ENCODE measurements around the gene UBE2E1.
A peak's percentile ranks its signal among the peaks of the same experiment; 100 is the strongest.

UBE2E1 gene

GRCh38 chr3:23805210-23805632 is 534 bp upstream of the UBE2E1 start:
- TF ChIP-seq, protein P1, sequence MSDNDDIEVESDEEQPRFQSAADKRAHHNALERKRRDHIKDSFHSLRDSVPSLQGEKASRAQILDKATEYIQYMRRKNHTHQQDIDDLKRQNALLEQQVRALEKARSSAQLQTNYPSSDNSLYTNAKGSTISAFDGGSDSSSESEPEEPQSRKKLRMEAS (IDR thresholded peaks at IDR 0.05; ENCODE audit: low read depth, low read length) = no peak
- TF ChIP-seq CTCF (IDR thresholded peaks at IDR 0.05; ENCODE audit: low read depth, low read length) (no peak), POLR2A (IDR thresholded peaks at IDR 0.05; ENCODE audit: extremely low read depth, insufficient read length) (no peak)
- no peak overlapping the region for H3K4me3 ChIP-seq (ENCODE audit: low read depth, low read length)
- DNase-seq (ENCODE audit: low read depth) = no peak

DNA sequence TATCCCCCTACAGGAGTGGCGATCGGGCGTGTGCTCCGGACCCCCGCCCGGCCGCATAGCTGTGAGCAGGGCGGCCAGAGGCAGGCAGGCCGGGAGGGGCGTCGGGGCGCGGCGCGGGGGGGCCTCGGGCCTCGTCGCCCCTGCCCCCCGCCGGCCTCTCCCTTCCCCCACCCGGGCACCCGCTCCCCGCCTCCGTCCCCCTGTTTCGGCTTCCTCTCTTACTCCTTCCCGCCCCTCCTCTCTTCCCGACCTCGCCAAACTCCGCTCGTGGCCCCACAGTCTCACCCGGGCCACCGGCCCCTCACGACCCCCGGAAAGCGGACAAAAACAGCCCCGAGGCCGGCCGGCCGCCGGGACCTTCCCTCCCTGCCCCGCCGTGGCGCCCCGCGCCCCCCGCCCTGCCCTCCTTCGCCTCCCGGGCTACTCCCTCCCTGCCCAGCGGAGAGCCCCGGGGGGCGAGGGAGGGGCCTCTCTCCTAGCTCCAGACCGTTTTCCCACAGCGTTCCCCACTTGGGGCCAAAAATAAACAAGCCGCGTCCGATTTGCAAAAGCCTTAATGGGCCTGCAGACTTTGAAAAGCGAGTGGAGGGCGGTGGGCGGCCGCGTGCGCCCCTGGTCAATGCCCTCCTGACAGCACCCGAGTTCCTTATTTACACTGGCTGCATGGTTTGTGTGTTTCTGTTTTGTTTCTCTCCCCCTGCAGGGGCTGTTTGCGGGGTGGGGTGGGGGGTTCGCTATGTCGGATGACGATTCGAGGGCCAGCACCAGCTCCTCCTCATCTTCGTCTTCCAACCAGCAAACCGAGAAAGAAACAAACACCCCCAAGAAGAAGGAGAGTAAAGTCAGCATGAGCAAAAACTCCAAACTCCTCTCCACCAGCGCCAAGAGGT is 1.0 kb downstream of the UBE2E1 start:
- DNase-seq (ENCODE audit: low read depth) = peak; percentile 60
- peak overlapping the region; percentile 62 for H3K4me3 ChIP-seq (ENCODE audit: low read depth, low read length)
- TF ChIP-seq, protein P1 (IDR thresholded peaks at IDR 0.05; ENCODE audit: low read depth, low read length) = peak; percentile 50; the same call in 1 of the 2 replicates
- TF ChIP-seq CTCF (IDR thresholded peaks at IDR 0.05; ENCODE audit: low read depth, low read length) (no peak), POLR2A (IDR thresholded peaks at IDR 0.05; ENCODE audit: extremely low read depth, insufficient read length) (no peak), MYC (IDR thresholded peaks at IDR 0.05; ENCODE audit: low read depth, low read length) (peak; percentile 57; the same call in 1 of the 2 replicates)

DNA sequence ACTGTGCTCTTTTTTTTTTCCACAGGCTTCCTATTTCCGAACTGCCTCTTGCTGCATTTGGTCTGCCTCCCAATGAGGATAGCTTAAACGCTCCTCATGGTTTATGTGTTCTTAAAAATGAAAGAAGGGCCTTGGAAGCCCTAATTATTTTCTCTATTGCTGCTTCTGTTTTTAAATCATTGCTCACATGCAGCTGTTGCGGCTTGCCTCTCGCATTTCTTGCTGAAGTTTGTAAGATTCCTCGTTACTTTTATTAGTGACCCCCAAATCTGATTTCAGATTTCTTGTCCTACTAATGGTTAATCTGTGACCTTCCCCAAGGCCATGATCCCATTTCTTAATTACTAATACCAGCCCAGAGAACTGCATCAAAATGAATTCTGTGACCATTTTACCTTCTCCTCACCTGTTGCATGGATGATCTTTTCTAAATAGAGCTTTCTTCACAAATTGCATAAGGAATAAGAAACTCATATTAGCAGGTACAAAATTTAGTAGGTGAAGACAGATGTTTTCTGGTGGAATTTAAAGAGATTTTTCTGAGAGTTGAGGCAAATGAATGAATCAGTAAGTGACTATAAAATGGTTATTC is 1.8 kb downstream of the UBE2E1 start:
- no peak for DNase-seq (ENCODE audit: low read depth)
- no peak for TF ChIP-seq MYC (IDR thresholded peaks at IDR 0.05; ENCODE audit: low read depth, low read length)
- TF ChIP-seq CTCF (IDR thresholded peaks at IDR 0.05; ENCODE audit: low read depth, low read length) = no peak
- no peak for TF ChIP-seq POLR2A (IDR thresholded peaks at IDR 0.05; ENCODE audit: extremely low read depth, insufficient read length)
- TF ChIP-seq, protein P1 (IDR thresholded peaks at IDR 0.05; ENCODE audit: low read depth, low read length) = no peak
- H3K4me3 ChIP-seq (ENCODE audit: low read depth, low read length) = peak overlapping the region; percentile 62

DNA sequence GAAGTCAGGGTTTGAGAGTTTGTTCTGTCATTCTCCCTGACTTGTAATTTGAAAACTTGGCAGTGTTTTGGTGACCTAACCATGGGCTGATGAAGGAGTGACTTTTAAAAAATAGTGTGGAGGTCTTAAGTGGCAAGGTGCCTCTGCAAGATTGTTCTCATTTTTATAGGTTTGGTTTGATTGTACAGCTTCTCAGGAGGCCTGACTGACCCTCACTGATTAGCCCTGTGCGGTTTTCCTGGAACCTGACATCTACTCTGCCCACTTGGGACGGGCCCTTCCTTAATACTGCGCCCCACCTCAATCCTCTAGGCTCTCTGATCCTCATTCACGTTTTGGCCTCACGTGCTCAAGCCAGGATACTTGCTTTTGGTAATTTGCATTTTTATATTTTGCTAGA is 2.8 kb downstream of the UBE2E1 start:
- TF ChIP-seq POLR2A (IDR thresholded peaks at IDR 0.05; ENCODE audit: extremely low read depth, insufficient read length) (no peak), CTCF (IDR thresholded peaks at IDR 0.05; ENCODE audit: low read depth, low read length) (no peak), MYC (IDR thresholded peaks at IDR 0.05; ENCODE audit: low read depth, low read length) (no peak)
- TF ChIP-seq, protein P1 (IDR thresholded peaks at IDR 0.05; ENCODE audit: low read depth, low read length) = no peak

GRCh38 chr3:23809294-23809693 is 3.5 kb downstream of the UBE2E1 start:
- DNase-seq (ENCODE audit: low read depth) = peak; percentile 9
- TF ChIP-seq CTCF (IDR thresholded peaks at IDR 0.05; ENCODE audit: low read depth, low read length) (no peak), POLR2A (IDR thresholded peaks at IDR 0.05; ENCODE audit: extremely low read depth, insufficient read length) (no peak), MYC (IDR thresholded peaks at IDR 0.05; ENCODE audit: low read depth, low read length) (no peak)
- TF ChIP-seq, protein P1 (IDR thresholded peaks at IDR 0.05; ENCODE audit: low read depth, low read length) = no peak
- H3K4me3 ChIP-seq (ENCODE audit: low read depth, low read length) = peak overlapping the region; percentile 62

More for the DNA sequence above, 2.8 kb downstream of the UBE2E1 start:
- no peak for DNase-seq (ENCODE audit: low read depth)
- H3K4me3 ChIP-seq (ENCODE audit: low read depth, low read length) = peak overlapping the region; percentile 62

Data from NB4 (cell line).